ENCODE data around the gene PTGES. TPM values are rescaled to one million over a fixed set of nuclear protein-coding genes. Genes with fewer than 3 reads are reported as not detected.

PTGES gene
- total and polyA plus RNA-seq, 9 of the 15 experiments (the other 6 are each of a cell fraction or from before 2014, with no cell fraction given), result 0.13 TPM; not detected in 8

DNA sequence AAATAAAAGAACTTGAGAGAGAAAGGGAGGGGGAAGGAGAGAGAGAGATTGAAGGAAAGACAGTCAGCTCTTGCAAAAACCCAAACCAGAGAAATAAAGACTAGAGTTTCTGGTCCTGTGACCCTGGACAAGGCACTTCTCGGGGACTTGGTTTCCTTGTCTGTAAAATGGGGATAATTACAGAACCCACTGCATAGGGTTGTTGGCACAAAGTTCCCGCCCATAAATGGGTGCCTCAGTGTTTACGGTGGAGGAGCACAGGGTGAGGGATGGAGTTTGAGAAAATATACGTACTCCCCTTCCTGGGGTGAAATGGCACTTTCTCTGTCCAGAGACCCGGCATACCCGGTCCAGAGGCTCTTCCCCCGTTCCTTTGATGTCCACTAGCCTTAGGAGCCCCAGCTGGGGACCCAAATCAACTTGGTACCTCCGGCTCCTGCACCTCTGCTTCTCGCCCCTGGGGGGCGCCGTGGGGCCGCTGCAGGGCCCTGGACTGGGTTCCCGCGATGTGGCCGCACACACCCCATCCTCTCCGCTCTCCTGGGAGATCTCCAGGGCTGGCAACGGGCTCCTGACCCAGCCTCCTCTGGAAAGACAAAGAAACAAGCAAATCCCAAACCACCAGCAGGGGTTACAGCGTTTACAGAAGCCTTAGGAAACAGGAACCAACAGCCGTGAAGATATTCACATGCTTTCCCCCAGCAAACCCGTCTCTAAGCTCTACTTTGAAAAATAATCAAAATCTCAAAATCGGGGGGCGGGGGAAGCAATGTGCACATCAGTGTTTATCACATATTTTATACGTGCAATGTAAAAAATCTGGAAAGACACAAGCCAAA, 26.3 kb downstream of the PTGES start (continued):
- TF ChIP-seq ETS2 (tag; IDR thresholded peaks at IDR 0.05; ENCODE audit: borderline replicate concordance, poor library complexity, severe bottlenecking), result no peak
- 0 out of 2 replicates have a peak, but pooled peaks have one; percentile 11 for TF ChIP-seq ARID1B (IDR thresholded peaks at IDR 0.05)
- TF ChIP-seq CBFB (CRISPR knock-in tag; IDR thresholded peaks at IDR 0.05), result no peak
- peak; percentile 96 for TF ChIP-seq RB1 (IDR thresholded peaks at IDR 0.05; ENCODE audit: low read depth)
- TF ChIP-seq, protein P1, sequence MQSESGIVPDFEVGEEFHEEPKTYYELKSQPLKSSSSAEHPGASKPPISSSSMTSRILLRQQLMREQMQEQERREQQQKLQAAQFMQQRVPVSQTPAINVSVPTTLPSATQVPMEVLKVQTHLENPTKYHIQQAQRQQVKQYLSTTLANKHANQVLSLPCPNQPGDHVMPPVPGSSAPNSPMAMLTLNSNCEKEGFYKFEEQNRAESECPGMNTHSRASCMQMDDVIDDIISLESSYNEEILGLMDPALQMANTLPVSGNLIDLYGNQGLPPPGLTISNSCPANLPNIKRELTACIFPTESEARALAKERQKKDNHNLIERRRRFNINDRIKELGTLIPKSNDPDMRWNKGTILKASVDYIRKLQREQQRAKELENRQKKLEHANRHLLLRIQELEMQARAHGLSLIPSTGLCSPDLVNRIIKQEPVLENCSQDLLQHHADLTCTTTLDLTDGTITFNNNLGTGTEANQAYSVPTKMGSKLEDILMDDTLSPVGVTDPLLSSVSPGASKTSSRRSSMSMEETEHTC (IDR thresholded peaks at IDR 0.05), result no peak
- no peak for TF ChIP-seq WHSC1 (IDR thresholded peaks at IDR 0.05; ENCODE audit: low read length)
- peak; percentile 73 for TF ChIP-seq CC2D1A (IDR thresholded peaks at IDR 0.05)
- TF ChIP-seq EZH2 (IDR thresholded peaks at IDR 0.05; ENCODE audit: borderline replicate concordance, low read depth, low read length), result no peak
- TF ChIP-seq, protein P2, sequence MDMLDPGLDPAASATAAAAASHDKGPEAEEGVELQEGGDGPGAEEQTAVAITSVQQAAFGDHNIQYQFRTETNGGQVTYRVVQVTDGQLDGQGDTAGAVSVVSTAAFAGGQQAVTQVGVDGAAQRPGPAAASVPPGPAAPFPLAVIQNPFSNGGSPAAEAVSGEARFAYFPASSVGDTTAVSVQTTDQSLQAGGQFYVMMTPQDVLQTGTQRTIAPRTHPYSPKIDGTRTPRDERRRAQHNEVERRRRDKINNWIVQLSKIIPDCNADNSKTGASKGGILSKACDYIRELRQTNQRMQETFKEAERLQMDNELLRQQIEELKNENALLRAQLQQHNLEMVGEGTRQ (CRISPR knock-in tag; IDR thresholded peaks at IDR 0.05), result peak; percentile 17; the same call in 1 of the 2 replicates
- TF ChIP-seq, protein P3, sequence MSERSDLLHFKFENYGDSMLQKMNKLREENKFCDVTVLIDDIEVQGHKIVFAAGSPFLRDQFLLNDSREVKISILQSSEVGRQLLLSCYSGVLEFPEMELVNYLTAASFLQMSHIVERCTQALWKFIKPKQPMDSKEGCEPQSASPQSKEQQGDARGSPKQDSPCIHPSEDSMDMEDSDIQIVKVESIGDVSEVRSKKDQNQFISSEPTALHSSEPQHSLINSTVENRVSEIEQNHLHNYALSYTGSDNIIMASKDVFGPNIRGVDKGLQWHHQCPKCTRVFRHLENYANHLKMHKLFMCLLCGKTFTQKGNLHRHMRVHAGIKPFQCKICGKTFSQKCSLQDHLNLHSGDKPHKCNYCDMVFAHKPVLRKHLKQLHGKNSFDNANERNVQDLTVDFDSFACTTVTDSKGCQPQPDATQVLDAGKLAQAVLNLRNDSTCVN (CRISPR knock-in tag; IDR thresholded peaks at IDR 0.05), result no peak
- TF ChIP-seq, protein P4, sequence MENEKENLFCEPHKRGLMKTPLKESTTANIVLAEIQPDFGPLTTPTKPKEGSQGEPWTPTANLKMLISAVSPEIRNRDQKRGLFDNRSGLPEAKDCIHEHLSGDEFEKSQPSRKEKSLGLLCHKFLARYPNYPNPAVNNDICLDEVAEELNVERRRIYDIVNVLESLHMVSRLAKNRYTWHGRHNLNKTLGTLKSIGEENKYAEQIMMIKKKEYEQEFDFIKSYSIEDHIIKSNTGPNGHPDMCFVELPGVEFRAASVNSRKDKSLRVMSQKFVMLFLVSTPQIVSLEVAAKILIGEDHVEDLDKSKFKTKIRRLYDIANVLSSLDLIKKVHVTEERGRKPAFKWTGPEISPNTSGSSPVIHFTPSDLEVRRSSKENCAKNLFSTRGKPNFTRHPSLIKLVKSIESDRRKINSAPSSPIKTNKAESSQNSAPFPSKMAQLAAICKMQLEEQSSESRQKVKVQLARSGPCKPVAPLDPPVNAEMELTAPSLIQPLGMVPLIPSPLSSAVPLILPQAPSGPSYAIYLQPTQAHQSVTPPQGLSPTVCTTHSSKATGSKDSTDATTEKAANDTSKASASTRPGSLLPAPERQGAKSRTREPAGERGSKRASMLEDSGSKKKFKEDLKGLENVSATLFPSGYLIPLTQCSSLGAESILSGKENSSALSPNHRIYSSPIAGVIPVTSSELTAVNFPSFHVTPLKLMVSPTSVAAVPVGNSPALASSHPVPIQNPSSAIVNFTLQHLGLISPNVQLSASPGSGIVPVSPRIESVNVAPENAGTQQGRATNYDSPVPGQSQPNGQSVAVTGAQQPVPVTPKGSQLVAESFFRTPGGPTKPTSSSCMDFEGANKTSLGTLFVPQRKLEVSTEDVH (IDR thresholded peaks at IDR 0.05; ENCODE audit: low read depth, partially characterized antibody), result peak; percentile 49
- TF ChIP-seq NR2C2 (CRISPR knock-in tag; IDR thresholded peaks at IDR 0.05), result no peak
- TF ChIP-seq NR2C2 (tag; IDR thresholded peaks at IDR 0.05), result no peak
- peak; percentile 41 to 76; a peak in 3 of 4 replicates for TF ChIP-seq MAZ (CRISPR knock-in tag; conservative IDR thresholded peaks at IDR 0.05 in 1 of 2, IDR thresholded peaks at IDR 0.05 in 1 of 2)
- TF ChIP-seq PTRF (tag; IDR thresholded peaks at IDR 0.05), result no peak
- peak; percentile 45 for TF ChIP-seq ZNF384 (IDR thresholded peaks at IDR 0.05; ENCODE audit: low read depth, low read length)
- TF ChIP-seq, protein P5, sequence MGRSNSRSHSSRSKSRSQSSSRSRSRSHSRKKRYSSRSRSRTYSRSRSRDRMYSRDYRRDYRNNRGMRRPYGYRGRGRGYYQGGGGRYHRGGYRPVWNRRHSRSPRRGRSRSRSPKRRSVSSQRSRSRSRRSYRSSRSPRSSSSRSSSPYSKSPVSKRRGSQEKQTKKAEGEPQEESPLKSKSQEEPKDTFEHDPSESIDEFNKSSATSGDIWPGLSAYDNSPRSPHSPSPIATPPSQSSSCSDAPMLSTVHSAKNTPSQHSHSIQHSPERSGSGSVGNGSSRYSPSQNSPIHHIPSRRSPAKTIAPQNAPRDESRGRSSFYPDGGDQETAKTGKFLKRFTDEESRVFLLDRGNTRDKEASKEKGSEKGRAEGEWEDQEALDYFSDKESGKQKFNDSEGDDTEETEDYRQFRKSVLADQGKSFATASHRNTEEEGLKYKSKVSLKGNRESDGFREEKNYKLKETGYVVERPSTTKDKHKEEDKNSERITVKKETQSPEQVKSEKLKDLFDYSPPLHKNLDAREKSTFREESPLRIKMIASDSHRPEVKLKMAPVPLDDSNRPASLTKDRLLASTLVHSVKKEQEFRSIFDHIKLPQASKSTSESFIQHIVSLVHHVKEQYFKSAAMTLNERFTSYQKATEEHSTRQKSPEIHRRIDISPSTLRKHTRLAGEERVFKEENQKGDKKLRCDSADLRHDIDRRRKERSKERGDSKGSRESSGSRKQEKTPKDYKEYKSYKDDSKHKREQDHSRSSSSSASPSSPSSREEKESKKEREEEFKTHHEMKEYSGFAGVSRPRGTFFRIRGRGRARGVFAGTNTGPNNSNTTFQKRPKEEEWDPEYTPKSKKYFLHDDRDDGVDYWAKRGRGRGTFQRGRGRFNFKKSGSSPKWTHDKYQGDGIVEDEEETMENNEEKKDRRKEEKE (IDR thresholded peaks at IDR 0.05; ENCODE audit: borderline replicate concordance in 1 of 2, control insufficient read depth in 1 of 2, low read depth in 2 of 2, low read length in 1 of 2), result no peak
